OCI-LY1 (cell line): ENCODE measurements around the gene TAB2.

Experiments
- CTCF ChIP-seq: fragments of 200-600 bp; sonication (generic), shearing (Covaris generic); IDR thresholded peaks from 2 replicates; pipeline ENCODE4 v1.5.1; 2017; ENCODE audit warnings: mild to moderate bottlenecking, antibody characterized with exemption, low read length, moderate library complexity, mixed read lengths
- EZH2 ChIP-seq: fragments of 200-600 bp; sonication (generic), shearing (Covaris generic); IDR thresholded peaks from 2 replicates; pipeline ENCODE4 v1.8.0; 2017; ENCODE audit warnings: borderline replicate concordance, mixed run types, mild to moderate bottlenecking, antibody characterized with exemption, low read length, moderate library complexity, mixed read lengths

GRCh38 chr6:149325648-149326236 is 8.2 kb downstream of the TAB2 start:
- TF ChIP-seq CTCF (no peak), EZH2 (no peak)
